A673 (cell line): Measurements from ENCODE around the gene SNRPA. TPM values are rescaled to one million over a fixed set of nuclear protein-coding genes. Genes with fewer than 3 reads are reported as not detected.

Experiments used
- BruUV-seq: library from RNA; stranded (reverse); fragments of 400-500 nt; replicated peaks from 2 replicates; lab custom pipeline; 2021; lab: Mats Ljungman, UMichigan
- CTCF ChIA-PET: fragments of 300-600 bp; sonication (Branson Sonifier 250); formaldehyde crosslinking; loops from one replicate; lab custom pipeline; 2022; ENCODE audit warnings: antibody characterized with exemption; lab: Charles Lee
- POLR2A ChIA-PET: fragments of 300-600 bp; sonication (Branson Sonifier 250); formaldehyde crosslinking; loops from one replicate; lab custom pipeline; 2022; ENCODE audit warnings: antibody characterized with exemption; ENCODE audit not compliant: low non-redundant PET; lab: Charles Lee
- DNase-seq: peaks from one replicate; pipeline ENCODE4 v3.0.0-alpha.2; 2015; ENCODE audit warnings: low spot score
- H3K27ac ChIP-seq: fragments of 200-600 bp; sonication (generic); 2 replicates; pipeline ENCODE4 v1.5.1; 2016; ENCODE audit warnings: mixed run types, low read depth, mild to moderate bottlenecking, mixed read lengths, antibody characterized with exemption, low read length; ENCODE audit not compliant: poor library complexity, severe bottlenecking
- H3K27me3 ChIP-seq: fragments of 200-600 bp; sonication (generic); replicated peaks from 2 replicates; pipeline ENCODE4 v1.6.1; 2017; ENCODE audit warnings: mixed run types, low read depth, mild to moderate bottlenecking, mixed read lengths, antibody characterized with exemption, low read length; ENCODE audit not compliant: insufficient read depth, poor library complexity
- H3K36me3 ChIP-seq: fragments of 200-600 bp; sonication (generic); 2 replicates; pipeline ENCODE4 v1.6.1; 2016; ENCODE audit warnings: mixed run types, mild to moderate bottlenecking, mixed read lengths, antibody characterized with exemption, low read length; ENCODE audit not compliant: insufficient read depth, poor library complexity, severe bottlenecking
- H3K4me1 ChIP-seq: fragments of 200-600 bp; sonication (generic); 2 replicates; pipeline ENCODE4 v1.6.1; 2017; ENCODE audit warnings: mixed run types, mild to moderate bottlenecking, mixed read lengths, antibody characterized with exemption, low read length; ENCODE audit not compliant: insufficient read depth, poor library complexity, severe bottlenecking
- H3K4me3 ChIP-seq: fragments of 200-600 bp; sonication (generic); 2 replicates; pipeline ENCODE4 v1.5.1; 2016; ENCODE audit warnings: low read depth, mixed run types, mild to moderate bottlenecking, mixed read lengths, low read length; ENCODE audit not compliant: poor library complexity, severe bottlenecking
- H3K9me3 ChIP-seq: fragments of 200-600 bp; sonication (generic); 2 replicates; pipeline ENCODE4 v1.6.1; 2016; ENCODE audit warnings: mixed run types, low read depth, mild to moderate bottlenecking, mixed read lengths, antibody characterized with exemption, low read length; ENCODE audit not compliant: poor library complexity, severe bottlenecking
- EZH2 ChIP-seq: fragments of 200-600 bp; sonication (generic); IDR thresholded peaks from 2 replicates; pipeline ENCODE4 v1.6.1; 2017; ENCODE audit warnings: borderline replicate concordance, low read depth, mild to moderate bottlenecking, mixed read lengths, antibody characterized with exemption, low read length; ENCODE audit not compliant: poor library complexity, severe bottlenecking
- intact Hi-C: fragments of 100-400 bp; cut with micrococcal nuclease; formaldehyde crosslinking; loops from one replicate; pipeline ENCODE4 v1.10.0; 2022; ENCODE audit not compliant: unreplicated experiment
- total RNA-seq: library from RNA; stranded (reverse); gene quantifications from 2 replicates; pipeline ENCODE4 v1.2.3, GENCODE V29; 2021
- TF ChIP-seq, protein P1 (sequence below): fragments of 300-800, 200-600 bp; sonication (generic); conservative IDR thresholded peaks from 2 replicates; pipeline ENCODE4 v1.5.1; 2017; ENCODE audit warnings: low read depth, mild to moderate bottlenecking, antibody characterized with exemption, low read length, moderate library complexity, mixed read lengths

Gene SNRPA
- total RNA-seq, 1 experiment from 2014 or later: 167 TPM

DNA sequence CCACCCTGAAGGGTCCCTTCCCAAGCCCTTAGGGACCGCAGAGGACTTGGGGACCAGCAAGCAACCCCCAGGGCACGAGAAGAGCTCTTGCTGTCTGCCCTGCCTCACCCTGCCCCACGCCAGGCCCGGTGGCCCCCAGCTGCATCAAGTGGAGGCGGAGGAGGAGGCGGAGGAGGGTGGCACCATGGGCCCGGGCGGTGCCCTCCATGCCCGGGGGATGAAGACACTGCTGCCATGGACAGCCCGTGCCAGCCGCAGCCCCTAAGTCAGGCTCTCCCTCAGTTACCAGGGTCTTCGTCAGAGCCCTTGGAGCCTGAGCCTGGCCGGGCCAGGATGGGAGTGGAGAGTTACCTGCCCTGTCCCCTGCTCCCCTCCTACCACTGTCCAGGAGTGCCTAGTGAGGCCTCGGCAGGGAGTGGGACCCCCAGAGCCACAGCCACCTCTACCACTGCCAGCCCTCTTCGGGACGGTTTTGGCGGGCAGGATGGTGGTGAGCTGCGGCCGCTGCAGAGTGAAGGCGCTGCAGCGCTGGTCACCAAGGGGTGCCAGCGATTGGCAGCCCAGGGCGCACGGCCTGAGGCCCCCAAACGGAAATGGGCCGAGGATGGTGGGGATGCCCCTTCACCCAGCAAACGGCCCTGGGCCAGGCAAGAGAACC lies 49.5 kb downstream of the SNRPA start:
- H3K36me3 ChIP-seq: peaks cover 25% of the 10 kb centered on the region
- CTCF ChIA-PET: interaction anchor here (0.6 kb wide), 1 partner anchor 138 kb away, joined by 5 read pairs; no protein-coding TSS in a partner anchor
- H3K4me1 ChIP-seq: peaks cover 52% of the 10 kb centered on the region
- H3K4me3 ChIP-seq: peak overlapping the region; percentile 97
- no peaks in the 10 kb centered on the region for H3K27me3 ChIP-seq
- intact Hi-C loops: loop anchor here (10.0 kb wide), 1 partner anchor 86 kb away; the partner anchor contains the start of genes COQ8B and ITPKC
- no peaks in the 10 kb centered on the region for H3K9me3 ChIP-seq
- no TSS peak for BruUV-seq
- peak overlapping the region; percentile 88 for H3K27ac ChIP-seq
- DNase-seq: no peak
- POLR2A ChIA-PET: no interaction called here
- no peak for TF ChIP-seq EZH2

DNA sequence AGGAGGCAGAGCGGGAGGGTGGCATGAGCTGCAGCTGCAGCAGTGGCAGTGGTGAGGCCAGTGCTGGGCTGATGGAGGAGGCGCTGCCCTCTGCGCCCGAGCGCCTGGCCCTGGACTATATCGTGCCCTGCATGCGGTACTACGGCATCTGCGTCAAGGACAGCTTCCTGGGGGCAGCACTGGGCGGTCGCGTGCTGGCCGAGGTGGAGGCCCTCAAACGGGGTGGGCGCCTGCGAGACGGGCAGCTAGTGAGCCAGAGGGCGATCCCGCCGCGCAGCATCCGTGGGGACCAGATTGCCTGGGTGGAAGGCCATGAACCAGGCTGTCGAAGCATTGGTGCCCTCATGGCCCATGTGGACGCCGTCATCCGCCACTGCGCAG lies 50.0 kb downstream of the SNRPA start:
- DNase-seq: no peak
- BruUV-seq: no TSS peak
- H3K27ac ChIP-seq: peak overlapping the region; percentile 29
- H3K4me3 ChIP-seq: peak overlapping the region; percentile 97
- intact Hi-C loops: loop anchor here (10.0 kb wide), 1 partner anchor 86 kb away; the partner anchor contains the start of genes COQ8B and ITPKC
- H3K9me3 ChIP-seq: no peaks in the 10 kb centered on the region
- POLR2A ChIA-PET: no interaction called here
- peaks cover 28% of the 10 kb centered on the region for H3K36me3 ChIP-seq
- no peak for TF ChIP-seq EZH2
- TF ChIP-seq, protein P1, sequence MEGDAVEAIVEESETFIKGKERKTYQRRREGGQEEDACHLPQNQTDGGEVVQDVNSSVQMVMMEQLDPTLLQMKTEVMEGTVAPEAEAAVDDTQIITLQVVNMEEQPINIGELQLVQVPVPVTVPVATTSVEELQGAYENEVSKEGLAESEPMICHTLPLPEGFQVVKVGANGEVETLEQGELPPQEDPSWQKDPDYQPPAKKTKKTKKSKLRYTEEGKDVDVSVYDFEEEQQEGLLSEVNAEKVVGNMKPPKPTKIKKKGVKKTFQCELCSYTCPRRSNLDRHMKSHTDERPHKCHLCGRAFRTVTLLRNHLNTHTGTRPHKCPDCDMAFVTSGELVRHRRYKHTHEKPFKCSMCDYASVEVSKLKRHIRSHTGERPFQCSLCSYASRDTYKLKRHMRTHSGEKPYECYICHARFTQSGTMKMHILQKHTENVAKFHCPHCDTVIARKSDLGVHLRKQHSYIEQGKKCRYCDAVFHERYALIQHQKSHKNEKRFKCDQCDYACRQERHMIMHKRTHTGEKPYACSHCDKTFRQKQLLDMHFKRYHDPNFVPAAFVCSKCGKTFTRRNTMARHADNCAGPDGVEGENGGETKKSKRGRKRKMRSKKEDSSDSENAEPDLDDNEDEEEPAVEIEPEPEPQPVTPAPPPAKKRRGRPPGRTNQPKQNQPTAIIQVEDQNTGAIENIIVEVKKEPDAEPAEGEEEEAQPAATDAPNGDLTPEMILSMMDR: no peak
- H3K27me3 ChIP-seq: no peaks in the 10 kb centered on the region
- H3K4me1 ChIP-seq: peaks cover 56% of the 10 kb centered on the region
- CTCF ChIA-PET: interaction anchor here (0.6 kb wide), 2 partner anchors 138 to 277 kb away, joined by 5 to 11 read pairs; no protein-coding TSS in a partner anchor

DNA sequence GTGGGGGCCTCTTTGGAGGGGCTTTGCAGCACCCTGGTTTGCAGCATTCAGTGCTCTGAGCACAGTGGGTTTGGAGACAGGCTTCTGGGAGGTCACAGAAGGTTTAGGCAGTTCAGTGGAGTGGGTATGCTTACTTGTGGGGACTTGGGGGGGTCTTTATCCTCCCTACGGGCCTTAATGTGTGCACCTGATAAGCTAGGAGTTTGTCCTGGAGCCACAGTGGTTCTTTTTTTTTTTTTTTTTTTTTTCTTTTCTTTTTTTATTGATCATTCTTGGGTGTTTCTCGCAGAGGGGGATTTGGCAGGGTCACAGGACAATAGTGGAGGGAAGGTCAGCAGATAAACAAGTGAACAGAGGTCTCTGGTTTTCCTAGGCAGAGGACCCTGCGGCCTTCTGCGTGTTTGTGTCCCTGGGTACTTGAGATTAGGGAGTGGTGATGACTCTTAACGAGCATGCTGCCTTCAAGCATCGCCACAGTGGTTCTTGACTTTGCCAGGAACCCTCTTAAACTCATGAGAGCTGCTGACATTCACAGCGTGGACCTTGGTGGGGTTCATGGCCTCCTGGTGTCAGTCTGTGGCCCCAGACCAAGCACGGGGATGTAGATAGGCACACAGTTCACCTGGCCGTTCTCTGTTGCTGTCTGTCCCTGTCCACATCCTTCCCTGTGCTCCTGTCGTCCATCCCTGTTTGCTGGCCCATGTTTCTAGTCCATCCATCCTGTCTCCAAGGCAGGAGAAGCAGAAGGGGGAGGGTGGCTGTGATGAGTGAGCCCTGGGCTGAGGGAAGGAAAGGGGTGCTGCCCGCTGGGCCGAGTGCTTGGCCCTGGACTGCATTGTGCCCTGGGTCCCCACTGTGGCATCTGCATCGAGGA lies 50.7 kb downstream of the SNRPA start:
- peaks cover 28% of the 10 kb centered on the region for H3K36me3 ChIP-seq
- POLR2A ChIA-PET: no interaction called here
- intact Hi-C loops: loop anchor here (10.0 kb wide), 1 partner anchor 87 kb away; the partner anchor contains the start of genes COQ8B and ITPKC

More for the DNA sequence above, 50.7 kb downstream of the SNRPA start:
- Histone ChIP-seq H3K4me1 (peaks cover 62% of the 10 kb centered on the region), H3K27ac (peak overlapping the region; percentile 58), H3K27me3 (no peaks in the 10 kb centered on the region), H3K9me3 (no peaks in the 10 kb centered on the region), H3K4me3 (peak overlapping the region; percentile 97)
- TF ChIP-seq EZH2: no peak
- TF ChIP-seq, protein P1: no peak
- CTCF ChIA-PET: interaction anchor here (0.6 kb wide), 2 partner anchors 139 to 278 kb away, joined by 5 to 11 read pairs; no protein-coding TSS in a partner anchor
- no peak for DNase-seq
- BruUV-seq: TSS peak; percentile 73
